Smooth muscle cell of the brain vasculature (primary cell): Measurements from ENCODE around the gene LRRC8D.

ENCODE experiments used
- DNase-seq: peaks from one replicate; pipeline ENCODE4 v3.0.0-alpha.2; 2012; ENCODE audit warnings: low read depth, low spot score

Gene LRRC8D

GRCh38 chr1:89807503-89807902 is 13.3 kb upstream of the LRRC8D start:
- no peak for DNase-seq

GRCh38 chr1:89807983-89808382 is 12.8 kb upstream of the LRRC8D start:
- DNase-seq = no peak

GRCh38 chr1:89808441-89809117 is 12.3 kb upstream of the LRRC8D start:
- DNase-seq = no peak

GRCh38 chr1:89809556-89809955 is 11.3 kb upstream of the LRRC8D start:
- DNase-seq = no peak

GRCh38 chr1:89810302-89810701 is 10.5 kb upstream of the LRRC8D start:
- DNase-seq = no peak

GRCh38 chr1:89810880-89811279 is 10.0 kb upstream of the LRRC8D start:
- no peak for DNase-seq

- DNase-seq = no peak
Measured at GRCh38 chr1:89812992-89813391, 7.8 kb upstream of the LRRC8D start.

- DNase-seq = no peak
Measured at GRCh38 chr1:89815040-89815439, 5.8 kb upstream of the LRRC8D start.

- DNase-seq = no peak
Measured at GRCh38 chr1:89815611-89816010, 5.2 kb upstream of the LRRC8D start.

- no peak for DNase-seq
Measured at GRCh38 chr1:89816366-89816765, 4.5 kb upstream of the LRRC8D start.

- DNase-seq = no peak
Measured at GRCh38 chr1:89821322-89822108, 683 bp downstream of the LRRC8D start.

- DNase-seq = no peak
Measured at GRCh38 chr1:89822109-89822962, 1.5 kb downstream of the LRRC8D start.

GRCh38 chr1:89822999-89823628 is 2.3 kb downstream of the LRRC8D start:
- no peak for DNase-seq

- DNase-seq = no peak
Measured at GRCh38 chr1:89823679-89824292, 3.0 kb downstream of the LRRC8D start.

GRCh38 chr1:89826594-89826993 is 5.8 kb downstream of the LRRC8D start:
- no peak for DNase-seq

- no peak for DNase-seq
Measured at GRCh38 chr1:89827330-89827729, 6.5 kb downstream of the LRRC8D start.

- no peak for DNase-seq
Measured at GRCh38 chr1:89827902-89828301, 7.1 kb downstream of the LRRC8D start.

- no peak for DNase-seq
Measured at GRCh38 chr1:89829186-89829585, 8.4 kb downstream of the LRRC8D start.

GRCh38 chr1:89831462-89832120 is 10.8 kb downstream of the LRRC8D start:
- DNase-seq = no peak

- DNase-seq = no peak
Measured at GRCh38 chr1:89832496-89833127, 11.8 kb downstream of the LRRC8D start.
